GM20431 (cell line): ENCODE data around the gene SPRR2F.

Experiments
- in situ Hi-C: fragments of 300-500 bp; cut with MseI, MboI; formaldehyde crosslinking; loops from one replicate; pipeline ENCODE4 v1.15.0; 2020; ENCODE audit warnings: low sequenced_read_pairs; ENCODE audit not compliant: unreplicated experiment

Gene SPRR2F

GRCh38 chr1:153081736-153082135, 31.6 kb downstream of the SPRR2F start:
- in situ Hi-C loops, result no loop called here

DNA sequence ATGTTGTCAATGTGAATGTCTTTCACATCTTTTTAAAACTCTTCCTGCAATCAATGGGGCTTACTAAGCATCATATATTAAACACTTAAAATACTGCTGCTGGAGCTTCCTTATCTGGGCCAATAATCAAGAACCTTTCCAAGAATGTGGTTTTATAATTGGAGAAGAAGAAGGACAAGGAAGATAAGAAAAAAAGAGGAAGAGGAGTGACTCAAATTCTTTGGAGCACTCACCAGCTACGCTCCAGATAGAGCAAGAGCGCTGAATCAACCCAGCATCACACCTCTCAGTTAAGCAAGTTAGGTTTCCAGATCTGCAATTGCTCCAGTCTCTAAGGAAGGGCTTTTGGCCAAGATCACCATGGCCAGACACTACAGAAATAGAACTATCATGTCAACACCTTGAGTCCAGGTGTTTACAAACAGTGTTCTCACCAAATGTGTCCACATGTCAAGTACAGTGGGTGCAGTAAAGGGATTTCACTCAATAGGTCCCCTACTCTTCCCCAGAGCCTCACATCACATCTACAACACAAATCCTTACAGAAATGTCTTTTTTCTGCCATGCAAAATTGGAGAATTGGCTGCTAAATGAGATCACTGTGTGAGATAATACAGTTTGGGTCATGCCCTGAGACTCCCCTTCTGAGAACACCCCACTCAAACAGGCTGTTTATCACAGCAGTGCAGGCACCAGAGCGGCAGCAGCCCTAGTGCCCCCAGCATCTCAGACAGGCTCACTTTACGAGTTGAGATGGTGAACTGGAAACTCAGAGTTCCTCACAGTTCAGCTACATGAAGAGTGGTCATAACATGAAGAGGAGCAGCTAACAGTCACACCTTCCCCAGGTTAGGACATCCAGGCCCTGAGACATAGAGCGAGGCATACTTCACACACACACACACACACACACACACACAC, 40.2 kb downstream of the SPRR2F start:
- in situ Hi-C loops, result no loop called here

DNA sequence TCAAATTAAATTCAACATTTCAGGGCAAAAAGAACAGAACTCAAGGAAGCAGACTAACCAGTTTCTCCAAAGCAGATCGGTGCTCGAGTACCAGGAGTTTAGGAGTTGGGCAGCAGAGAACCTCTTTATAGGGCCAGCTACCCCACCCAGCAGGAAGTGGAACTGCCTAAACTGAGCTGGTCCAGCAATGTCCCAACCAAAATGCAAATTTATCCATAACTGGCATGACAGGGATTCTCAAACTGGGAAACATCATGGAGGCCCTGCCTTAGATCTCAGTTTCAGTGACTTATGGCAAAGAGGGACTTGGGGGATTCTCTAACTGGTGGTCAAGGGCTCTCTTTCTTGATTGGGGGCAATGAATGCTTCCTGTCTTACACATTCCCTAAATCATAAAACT, 41.8 kb downstream of the SPRR2F start, which contains the start of gene SPRR2B:
Gene SPRR2B, minus strand, starts transcription at position 101 of the 400 bp plus-strand sequence. CDS start 772 bp downstream, outside the sequence.
- in situ Hi-C loops, result no loop called here

- in situ Hi-C loops, result no loop called here
Observed at GRCh38 chr1:153070243-153070642, 43.1 kb downstream of the SPRR2F start.
